Effector memory CD8-positive, alpha-beta T cell (primary cell): ENCODE results near the gene TMEM74B.

ENCODE experiments used
- ATAC-seq: fragments of 150-1000 bp; cut with Tn5 transposase; replicated peaks from 2 replicates; pipeline ENCODE4 v1.10.0; 2021; ENCODE audit warnings: mild to moderate bottlenecking, moderate library complexity
- DNase-seq, 3 experiments: peaks; one replicate each; pipeline ENCODE4 v3.0.0; 2021
- H3K27ac Mint-ChIP-seq, 2 donors: one replicate each; pipeline ENCODE4 v1.8.0; 2022; ENCODE audit warnings: mild to moderate bottlenecking in 2 of 2, mixed read lengths in 2 of 2, moderate library complexity in 2 of 2
- H3K27me3 Mint-ChIP-seq, 2 donors: one replicate each; pipeline ENCODE4 v1.8.0; 2022; ENCODE audit warnings: mixed read lengths in 2 of 2
- H3K36me3 Mint-ChIP-seq: one replicate; pipeline ENCODE4 v1.8.0; 2022; ENCODE audit warnings: mild to moderate bottlenecking, moderate library complexity, mixed read lengths; ENCODE audit not compliant: insufficient read depth
- H3K4me1 Mint-ChIP-seq, 2 donors: one replicate each; pipeline ENCODE4 v1.8.0; 2022; ENCODE audit warnings: low read depth in 2 of 2, mixed read lengths in 2 of 2
- H3K4me3 Mint-ChIP-seq, 2 donors: one replicate each; pipeline ENCODE4 v1.8.0; 2022; ENCODE audit warnings: mild to moderate bottlenecking in 2 of 2, mixed read lengths in 2 of 2, moderate library complexity in 2 of 2
- H3K9me3 Mint-ChIP-seq, 2 donors: one replicate each; pipeline ENCODE4 v1.8.0; 2022; ENCODE audit warnings: mixed read lengths in 2 of 2

The TMEM74B gene

DNA sequence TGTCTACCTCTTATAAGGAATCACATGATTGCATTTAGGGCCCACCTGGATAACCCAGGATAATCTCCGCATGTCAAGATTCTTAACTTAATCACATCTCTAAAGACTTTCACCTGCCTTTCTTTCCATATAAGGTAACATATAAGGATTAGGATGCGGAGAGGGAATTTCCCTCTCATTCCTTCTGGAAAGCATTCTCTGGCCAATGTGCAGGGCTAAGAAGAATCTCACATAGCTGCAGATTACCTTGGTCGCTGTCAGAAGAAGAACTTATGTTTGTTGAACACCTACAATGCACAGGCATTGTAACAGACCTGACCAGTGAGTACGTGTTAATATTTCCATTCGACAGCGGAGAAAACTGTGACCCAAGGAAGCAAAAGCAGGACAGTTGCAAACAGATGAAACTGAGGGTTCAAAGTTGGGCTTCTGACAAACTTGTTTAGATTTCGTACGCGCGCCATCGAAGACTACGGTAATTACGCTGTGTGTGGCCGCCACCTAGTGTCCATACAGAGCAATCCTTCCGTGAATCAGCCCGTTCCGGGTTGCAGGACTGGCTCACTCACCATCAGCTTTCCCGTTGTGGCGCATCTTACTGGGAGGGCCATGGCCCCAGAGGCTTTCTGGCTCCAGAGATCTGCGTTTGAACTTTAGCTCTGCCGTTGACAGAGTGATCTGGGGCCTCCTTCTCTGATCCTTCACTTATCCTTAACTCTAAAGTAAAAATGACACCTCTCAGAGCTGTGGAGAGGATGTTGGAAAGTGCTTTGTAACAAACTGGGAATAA is 28.0 kb upstream of the TMEM74B start:
- peak; percentile 96 for ATAC-seq
- Mint-ChIP-seq H3K27me3 (peaks cover 49 to 70% of the 10 kb centered on the region in 2 donors), H3K9me3 (no peaks in the 10 kb centered on the region), H3K4me3 (no peak overlapping the region), H3K36me3 (no peaks in the 10 kb centered on the region), H3K4me1 (peaks cover 0 to 3% of the 10 kb centered on the region in 2 donors), H3K27ac (no peak overlapping the region)
- peak; percentile 44 to 57 (median 50) for DNase-seq

DNA sequence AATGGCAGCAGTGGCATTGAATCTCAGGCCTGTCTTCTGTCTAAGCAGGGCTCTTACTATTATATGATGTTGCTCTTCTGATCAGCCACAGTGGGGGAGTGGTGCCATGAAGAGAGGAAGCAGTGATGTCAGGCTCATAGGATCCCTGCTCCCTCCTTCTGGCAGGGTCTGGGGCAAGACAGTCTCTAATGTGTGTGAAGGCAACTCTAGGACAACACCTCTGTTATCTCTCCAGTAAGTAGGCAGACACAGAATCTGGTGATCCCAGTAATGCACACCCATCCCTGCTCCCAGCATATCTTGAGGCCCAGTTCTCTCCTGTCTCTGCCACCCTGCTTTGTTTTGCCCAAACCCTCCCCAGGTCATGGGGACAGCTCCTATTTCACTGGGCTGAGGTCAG is 27.2 kb upstream of the TMEM74B start:
- Mint-ChIP-seq H3K27ac (no peak overlapping the region), H3K4me1 (peaks cover 0 to 3% of the 10 kb centered on the region in 2 donors)

DNA sequence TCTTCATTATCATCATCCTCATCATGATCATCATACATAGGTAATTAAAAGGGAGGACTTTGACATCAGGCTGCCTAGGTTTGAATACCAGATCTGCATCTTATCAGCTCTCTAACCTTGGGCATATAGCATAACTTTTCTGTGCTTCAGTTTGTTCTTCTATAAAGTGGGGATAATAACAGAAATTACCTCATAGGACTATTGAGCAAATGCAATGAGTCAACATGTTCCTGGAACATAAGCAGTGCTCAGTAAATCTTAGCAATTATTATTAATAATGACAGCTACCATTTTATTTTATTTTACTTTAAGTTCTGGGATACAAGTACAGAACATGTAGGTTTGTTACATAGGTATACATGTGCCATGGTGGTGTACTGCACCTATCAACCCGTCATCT is 25.7 kb upstream of the TMEM74B start:
- DNase-seq (no peak), ATAC-seq (no peak)
- H3K4me1 Mint-ChIP-seq, result peaks cover 0 to 3% of the 10 kb centered on the region in 2 donors
- no peak overlapping the region for H3K4me3 Mint-ChIP-seq
- H3K36me3 Mint-ChIP-seq, result no peaks in the 10 kb centered on the region
- H3K9me3 Mint-ChIP-seq, result no peaks in the 10 kb centered on the region
- peaks cover 38 to 51% of the 10 kb centered on the region in 2 donors for H3K27me3 Mint-ChIP-seq
- no peak overlapping the region for H3K27ac Mint-ChIP-seq

More for the DNA sequence above, 27.2 kb upstream of the TMEM74B start:
- DNase-seq (no peak), ATAC-seq (no peak)
- H3K9me3 Mint-ChIP-seq, result no peaks in the 10 kb centered on the region
- no peak overlapping the region for H3K4me3 Mint-ChIP-seq
- H3K36me3 Mint-ChIP-seq, result no peaks in the 10 kb centered on the region
- peaks cover 45 to 62% of the 10 kb centered on the region in 2 donors for H3K27me3 Mint-ChIP-seq

DNA sequence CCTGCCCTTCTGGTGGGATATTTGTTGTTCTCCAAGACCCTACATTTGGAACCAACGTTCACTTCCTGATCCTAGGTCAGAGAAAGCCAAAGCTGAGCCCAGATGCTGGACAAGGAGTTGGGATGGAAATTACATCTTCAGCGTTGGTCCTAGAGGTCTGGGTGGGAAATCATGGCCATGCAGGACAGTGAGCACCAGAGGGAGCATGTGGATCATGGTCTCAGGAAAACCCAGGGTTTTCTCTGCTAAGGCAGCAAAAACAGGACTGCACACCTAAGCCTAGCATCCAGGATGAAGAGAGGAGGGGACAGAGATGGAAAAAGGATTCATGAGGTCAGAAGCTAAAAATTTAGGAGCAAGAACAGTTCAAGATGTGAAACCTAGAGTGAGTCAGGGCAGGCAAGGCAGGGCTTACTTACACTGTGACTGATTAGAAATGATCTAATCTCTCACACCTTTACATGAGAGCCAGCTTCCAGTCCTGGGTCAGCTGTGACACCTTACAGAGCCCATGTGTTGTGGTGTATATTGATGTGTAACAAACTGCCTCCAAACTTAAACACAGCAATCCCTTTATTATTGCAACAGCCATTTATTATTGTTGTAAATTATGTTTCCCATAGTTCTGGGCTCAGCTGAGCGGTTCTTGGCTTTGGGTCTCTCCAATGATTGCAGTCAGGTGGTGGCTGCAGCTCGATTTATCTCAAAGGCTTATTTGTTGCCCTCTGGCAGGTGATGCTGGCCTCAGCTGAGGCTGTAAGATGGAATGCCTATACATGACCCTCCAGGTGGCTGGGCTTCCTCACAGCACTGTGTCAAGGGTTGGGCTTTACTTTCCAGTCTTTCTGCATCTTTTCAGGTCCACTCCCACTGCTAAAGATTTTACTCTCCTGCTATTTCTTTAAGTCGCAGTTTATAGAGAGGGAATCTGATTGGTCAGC is 24.9 kb upstream of the TMEM74B start:
- Mint-ChIP-seq H3K4me3 (no peak overlapping the region), H3K9me3 (no peaks in the 10 kb centered on the region), H3K27ac (no peak overlapping the region), H3K36me3 (peaks cover 3% of the 10 kb centered on the region), H3K4me1 (peaks cover 0 to 3% of the 10 kb centered on the region in 2 donors), H3K27me3 (peaks cover 30 to 43% of the 10 kb centered on the region in 2 donors)
- DNase-seq (no peak), ATAC-seq (no peak)

DNA sequence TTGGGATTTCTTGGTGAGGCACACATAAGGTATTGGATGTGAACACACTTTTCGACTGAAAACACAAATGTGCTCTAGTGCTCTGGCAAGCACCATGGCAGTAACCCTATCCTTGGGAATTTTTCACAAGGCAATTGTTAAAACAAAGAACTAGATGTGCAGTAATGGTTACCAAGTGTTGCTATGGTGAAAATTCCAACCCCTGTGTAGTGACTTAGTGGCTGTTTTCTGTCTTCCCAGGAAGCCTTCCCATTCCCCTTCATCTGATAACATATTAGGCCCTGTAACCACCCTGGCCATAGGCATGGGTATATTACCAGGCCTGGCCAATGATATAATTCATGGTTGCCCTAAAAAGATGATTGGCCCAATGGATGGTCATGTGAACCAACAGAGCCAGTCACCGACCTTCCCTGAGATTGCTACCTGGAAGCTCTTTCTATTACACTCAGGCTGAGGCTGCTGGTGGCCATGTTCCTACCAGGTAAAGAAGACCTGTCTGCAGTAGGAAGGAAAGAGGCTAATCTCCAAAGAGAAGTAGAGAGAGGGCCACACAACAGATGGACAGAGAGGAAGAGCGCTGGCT is 22.6 kb upstream of the TMEM74B start:
- H3K27ac Mint-ChIP-seq, result no peak overlapping the region
- no peaks in the 10 kb centered on the region for H3K9me3 Mint-ChIP-seq
- peaks cover 3% of the 10 kb centered on the region for H3K36me3 Mint-ChIP-seq
- ATAC-seq, result no peak
- DNase-seq, result no peak
- H3K4me1 Mint-ChIP-seq, result no peaks in the 10 kb centered on the region
- H3K27me3 Mint-ChIP-seq, result peaks cover 21 to 48% of the 10 kb centered on the region in 2 donors
- H3K4me3 Mint-ChIP-seq, result no peak overlapping the region

DNA sequence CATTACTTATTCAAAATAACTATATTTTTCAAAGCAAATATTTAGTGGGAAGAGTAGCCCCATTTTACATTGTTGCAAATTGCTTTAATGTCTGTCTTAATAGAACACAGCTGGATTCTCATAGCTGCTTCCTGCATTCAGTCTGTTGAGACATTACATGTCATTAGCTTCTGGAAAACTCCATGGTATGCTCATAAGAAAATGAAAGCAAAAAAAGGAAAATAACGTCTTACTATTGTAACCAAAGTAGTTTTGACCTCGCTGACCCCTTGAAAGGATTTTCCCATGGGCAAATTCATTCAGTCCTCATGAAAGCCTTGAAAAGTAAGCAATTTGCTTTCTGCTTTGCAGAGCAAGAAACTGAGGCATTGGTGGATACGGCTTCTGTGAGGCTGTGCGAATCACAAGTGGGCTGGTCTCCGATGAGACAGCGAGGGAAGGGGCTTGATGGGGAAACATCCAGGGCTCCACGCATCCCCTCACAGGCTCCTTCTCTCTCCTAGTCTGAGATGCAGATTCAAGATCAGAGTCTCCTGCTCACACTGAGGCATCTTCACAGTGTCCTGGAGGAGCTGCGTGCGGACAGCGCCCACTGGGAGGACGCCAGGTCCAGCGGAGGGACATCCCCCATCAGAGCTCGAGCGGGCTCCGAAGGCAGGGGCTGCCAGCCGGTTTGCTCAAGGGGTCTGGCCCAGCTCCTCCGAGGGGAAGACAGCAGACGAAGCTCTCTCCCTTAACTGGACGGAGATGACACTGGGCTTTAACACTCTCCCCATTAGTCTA is 21.8 kb upstream of the TMEM74B start:
- ATAC-seq (no peak), DNase-seq (no peak)
- Mint-ChIP-seq H3K27ac (no peak overlapping the region), H3K4me1 (no peaks in the 10 kb centered on the region), H3K4me3 (no peak overlapping the region), H3K9me3 (no peaks in the 10 kb centered on the region), H3K27me3 (peaks cover 14 to 46% of the 10 kb centered on the region in 2 donors), H3K36me3 (peaks cover 3% of the 10 kb centered on the region)

DNA sequence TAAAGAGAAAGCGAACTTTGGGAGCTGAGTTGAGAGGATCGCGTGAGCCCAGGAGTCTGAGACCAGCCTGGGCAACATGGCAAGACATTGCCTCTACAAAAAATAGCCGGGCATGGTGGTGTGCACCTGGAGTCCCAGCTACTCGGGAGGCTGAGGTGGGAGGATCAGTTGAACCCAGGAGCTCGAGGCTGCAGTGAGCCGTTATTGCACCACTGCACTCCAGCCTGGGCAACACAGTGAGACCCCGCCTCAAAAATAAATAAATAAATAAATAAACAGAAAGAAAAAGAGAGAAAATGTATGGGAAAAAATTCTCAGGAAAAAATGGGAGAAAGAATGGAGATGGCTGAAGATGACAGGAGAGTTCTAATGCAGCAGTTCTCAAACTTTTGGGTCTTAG is 21.0 kb upstream of the TMEM74B start:
- no peaks in the 10 kb centered on the region for H3K4me1 Mint-ChIP-seq
- peaks cover 12 to 38% of the 10 kb centered on the region in 2 donors for H3K27me3 Mint-ChIP-seq
- H3K36me3 Mint-ChIP-seq, result peaks cover 3% of the 10 kb centered on the region
- DNase-seq, result no peak
- no peak overlapping the region for H3K27ac Mint-ChIP-seq
- no peak for ATAC-seq
- H3K9me3 Mint-ChIP-seq, result no peaks in the 10 kb centered on the region
- H3K4me3 Mint-ChIP-seq, result no peak overlapping the region

DNA sequence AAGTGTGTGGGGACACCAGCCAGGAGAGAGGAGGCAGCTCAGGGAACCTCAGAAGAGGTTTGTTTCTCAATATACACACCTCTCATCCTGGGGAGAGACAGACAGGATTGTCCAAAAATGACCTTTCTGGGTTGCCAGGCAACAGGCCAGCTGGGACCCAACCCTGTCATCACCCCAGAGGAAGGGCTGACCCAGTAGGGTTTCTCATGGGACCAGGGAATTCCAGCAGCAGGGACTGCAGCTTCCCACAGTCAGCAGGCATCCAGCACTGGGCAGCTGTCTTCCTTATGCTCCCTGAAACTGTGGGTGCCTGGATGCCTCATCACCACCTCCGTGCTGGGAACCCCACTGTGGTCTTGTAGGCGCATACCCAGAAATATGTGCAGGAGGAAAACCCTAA is 19.8 kb upstream of the TMEM74B start:
- no peak for ATAC-seq
- Mint-ChIP-seq H3K4me3 (no peak overlapping the region), H3K27me3 (peaks cover 6 to 30% of the 10 kb centered on the region in 2 donors), H3K4me1 (no peaks in the 10 kb centered on the region), H3K9me3 (no peaks in the 10 kb centered on the region), H3K36me3 (peaks cover 3% of the 10 kb centered on the region), H3K27ac (no peak overlapping the region)
- no peak for DNase-seq

DNA sequence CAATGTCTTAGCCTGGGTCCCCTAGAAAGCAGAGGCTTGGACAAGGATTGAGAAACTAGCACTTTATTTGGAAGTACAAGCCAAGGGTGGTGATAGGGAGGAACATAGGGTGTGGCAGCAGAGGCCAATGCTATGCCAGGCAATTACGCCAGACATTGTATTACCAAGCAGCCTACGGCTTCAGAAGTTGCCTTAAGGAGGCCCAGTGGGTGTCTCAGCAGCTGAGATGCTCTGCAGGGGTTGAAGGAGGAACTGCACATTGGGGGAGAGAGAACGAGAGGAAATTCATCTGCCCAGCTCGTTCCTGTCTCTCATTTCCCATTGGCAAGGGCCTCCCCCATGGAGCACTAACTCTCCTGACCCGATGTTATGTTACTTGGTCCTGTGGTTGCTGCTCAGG is 19.3 kb upstream of the TMEM74B start:
- DNase-seq, result no peak
- Mint-ChIP-seq H3K27me3 (peaks cover 6 to 26% of the 10 kb centered on the region in 2 donors), H3K36me3 (peaks cover 3% of the 10 kb centered on the region), H3K4me1 (no peaks in the 10 kb centered on the region), H3K27ac (no peak overlapping the region), H3K4me3 (no peak overlapping the region), H3K9me3 (no peaks in the 10 kb centered on the region)
- ATAC-seq, result no peak

DNA sequence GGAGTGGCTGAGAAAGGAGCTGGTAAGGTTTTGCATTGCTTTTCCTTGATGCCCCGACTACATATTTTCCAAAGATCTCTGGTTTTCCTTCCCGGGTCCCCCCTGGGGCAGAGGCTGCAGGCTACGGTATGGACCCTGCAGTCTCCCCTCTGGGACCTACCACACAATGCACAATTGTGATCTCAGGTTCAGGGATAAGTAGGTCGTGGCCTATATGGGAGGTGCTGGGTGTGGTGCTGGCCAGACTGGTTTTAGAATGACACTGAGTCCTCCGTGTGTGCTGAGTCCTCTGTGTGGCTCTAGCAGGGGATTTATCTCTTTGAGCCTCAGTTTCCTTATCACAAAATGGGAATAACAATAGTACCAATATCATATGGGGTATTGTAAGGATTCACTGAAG is 18.8 kb upstream of the TMEM74B start:
- Mint-ChIP-seq H3K27me3 (peaks cover 6 to 25% of the 10 kb centered on the region in 2 donors), H3K27ac (no peak overlapping the region), H3K4me3 (no peak overlapping the region), H3K36me3 (peaks cover 3% of the 10 kb centered on the region), H3K4me1 (no peaks in the 10 kb centered on the region), H3K9me3 (no peaks in the 10 kb centered on the region)
- no peak for DNase-seq
- ATAC-seq, result no peak

DNA sequence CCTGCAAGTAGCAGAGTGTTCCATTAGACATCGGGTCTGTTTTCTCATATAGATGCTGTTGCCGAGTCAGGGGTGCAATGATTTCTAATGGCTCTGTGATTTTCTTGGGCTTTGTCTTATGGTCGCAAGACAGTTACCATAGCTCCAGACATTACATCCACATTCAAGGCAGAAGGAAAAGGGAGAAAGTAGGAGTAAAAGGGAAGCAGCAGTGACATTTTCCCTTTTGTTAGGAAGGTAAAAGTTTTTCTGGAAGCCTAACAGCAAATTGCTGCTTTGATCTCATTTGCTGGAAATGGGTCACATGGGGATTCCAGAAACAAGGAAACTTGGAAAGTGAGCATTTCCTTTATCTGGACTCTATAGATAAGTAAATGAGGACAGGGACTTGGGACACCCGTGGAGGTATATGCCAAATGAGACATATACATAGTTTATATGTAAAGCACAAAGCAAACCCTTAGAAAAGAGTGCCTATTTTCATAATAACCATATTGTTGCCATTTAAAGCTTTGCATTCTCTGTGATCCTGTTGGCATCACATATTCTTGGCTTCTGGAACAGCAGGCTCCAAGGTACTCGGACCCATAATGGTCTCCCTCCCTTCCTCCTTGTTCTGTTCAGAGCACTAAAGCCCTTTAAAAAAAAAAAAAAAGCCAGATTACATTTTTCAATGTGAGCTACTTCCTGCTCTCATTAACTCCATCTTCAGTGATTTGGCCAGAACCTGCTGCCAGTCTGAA is 18.2 kb upstream of the TMEM74B start, which contains the start of gene C20orf202:
C20orf202 (plus strand) TSS at position 693 of the 743 bp plus-strand sequence. CDS start 132 bp downstream, outside the sequence.
- ATAC-seq (no peak), DNase-seq (no peak)
- Mint-ChIP-seq H3K27ac (no peak within 1 kb of the TSS), H3K27me3 (peaks cover 6 to 25% of the 10 kb centered on the region in 2 donors), H3K4me3 (no peak within 1 kb of the TSS), H3K4me1 (no peaks in the 10 kb centered on the region), H3K9me3 (no peaks in the 10 kb centered on the region), H3K36me3 (peaks cover 3% of the 10 kb centered on the region)

DNA sequence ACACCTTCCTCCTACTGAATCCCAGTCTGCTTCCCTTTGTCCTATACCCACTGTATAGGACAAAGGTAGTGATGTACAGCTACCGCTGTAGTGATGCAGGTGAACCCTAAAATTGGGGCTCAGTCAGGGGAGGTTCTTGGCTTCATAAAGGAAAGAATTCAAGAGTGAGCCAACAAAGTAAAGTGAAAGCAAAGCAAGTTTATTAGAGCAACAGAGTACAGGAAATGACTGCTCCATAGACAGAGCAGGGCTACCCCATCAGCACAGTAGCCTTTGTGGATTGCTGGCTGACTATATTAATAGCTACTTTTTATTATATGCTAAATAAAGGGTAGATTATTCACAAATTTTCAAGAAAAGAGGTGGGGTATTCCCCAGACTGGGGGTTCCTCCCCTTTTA is 15.2 kb upstream of the TMEM74B start:
- peaks cover 6 to 25% of the 10 kb centered on the region in 2 donors for H3K27me3 Mint-ChIP-seq
- H3K4me1 Mint-ChIP-seq, result no peaks in the 10 kb centered on the region
- no peak overlapping the region for H3K4me3 Mint-ChIP-seq
- no peak overlapping the region for H3K27ac Mint-ChIP-seq
- ATAC-seq, result no peak
- H3K9me3 Mint-ChIP-seq, result no peaks in the 10 kb centered on the region
- peaks cover under 1% of the 10 kb centered on the region for H3K36me3 Mint-ChIP-seq
- no peak for DNase-seq
